Parathyroid adenoma (tissue), 2 donors: Measurements from ENCODE around the gene PRDX2.
A peak's percentile ranks its signal among the peaks of the same experiment; 100 is the strongest.

Experiments
- H2AFZ ChIP-seq: fragments of 300-600 bp; sonication (generic); one replicate; pipeline ENCODE4 v1.7.0; 2017; ENCODE audit warnings: antibody characterized with exemption, mild to moderate bottlenecking
- H3K27ac ChIP-seq: fragments of 300-600 bp; sonication (generic); one replicate; pipeline ENCODE4 v1.7.0; 2017
- H3K27me3 ChIP-seq: fragments of 300-600 bp; sonication (generic); one replicate; pipeline ENCODE4 v1.7.0; 2017; ENCODE audit warnings: low read length; ENCODE audit not compliant: control insufficient read depth, insufficient read depth
- H3K36me3 ChIP-seq: fragments of 300-600 bp; sonication (generic); one replicate; pipeline ENCODE4 v1.7.0; 2017; ENCODE audit warnings: low read length; ENCODE audit not compliant: control insufficient read depth, insufficient read depth
- H3K4me1 ChIP-seq: fragments of 300-600 bp; sonication (generic); one replicate; pipeline ENCODE4 v1.7.0; 2017; ENCODE audit warnings: control low read depth
- H3K4me2 ChIP-seq: fragments of 300-600 bp; sonication (generic); one replicate; pipeline ENCODE4 v1.7.0; 2017; ENCODE audit warnings: low read length
- H3K4me3 ChIP-seq: fragments of 300-600 bp; sonication (generic); one replicate; pipeline ENCODE4 v1.7.0; 2017; ENCODE audit warnings: low read depth, low read length
- H3K79me2 ChIP-seq: fragments of 300-600 bp; sonication (generic); one replicate; pipeline ENCODE4 v1.7.0; 2017; ENCODE audit warnings: control low read depth
- H3K9ac ChIP-seq: fragments of 300-600 bp; sonication (generic); one replicate; pipeline ENCODE4 v1.7.0; 2017; ENCODE audit warnings: mild to moderate bottlenecking
- H3K9me3 ChIP-seq: fragments of 300-600 bp; sonication (generic); one replicate; pipeline ENCODE4 v1.7.0; 2017; ENCODE audit warnings: low read length; ENCODE audit not compliant: control insufficient read depth
- CTCF ChIP-seq: fragments of 300-600 bp; sonication (generic); IDR thresholded peaks from one replicate; pipeline ENCODE4 v1.7.0; 2017; ENCODE audit warnings: antibody characterized with exemption, mild to moderate bottlenecking
- donor health status: primary hyperparathyroidism.

Gene PRDX2

DNA sequence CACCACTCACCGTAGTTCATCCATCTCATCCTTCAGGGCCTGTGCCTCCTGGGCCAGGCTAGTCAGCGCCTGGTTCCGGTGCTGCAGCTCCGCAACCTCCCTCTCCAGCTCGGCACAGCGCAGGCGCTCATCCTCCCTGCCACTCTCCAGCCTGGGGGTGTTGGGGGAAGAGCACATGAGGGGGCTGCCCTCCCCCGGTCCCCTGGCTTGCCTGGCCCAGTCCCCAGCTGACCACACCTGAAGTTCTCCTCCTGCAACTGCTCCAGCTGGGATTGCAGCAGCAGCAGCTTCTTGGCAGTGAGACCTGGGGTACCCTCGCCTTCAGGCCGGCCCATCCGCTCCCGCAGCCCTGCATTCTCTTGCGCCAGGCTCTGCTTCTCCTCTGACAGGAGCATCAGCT lies 30.7 kb downstream of the PRDX2 start:
- peaks cover 4% of the 10 kb centered on the region for H3K4me1 ChIP-seq
- no peak overlapping the region for H3K9ac ChIP-seq
- no peaks in the 10 kb centered on the region for H3K36me3 ChIP-seq

GRCh38 chr19:12769689-12770088 lies 31.9 kb downstream of the PRDX2 start:
- H3K36me3 ChIP-seq, result no peaks in the 10 kb centered on the region
- H3K4me3 ChIP-seq, result no peak overlapping the region
- no peak overlapping the region for H3K27ac ChIP-seq

More for the DNA sequence above, 30.7 kb downstream of the PRDX2 start:
- no peak overlapping the region for H3K4me2 ChIP-seq
- peaks cover 2% of the 10 kb centered on the region for H3K79me2 ChIP-seq
- H3K27me3 ChIP-seq, result no peaks in the 10 kb centered on the region
- H2AFZ ChIP-seq, result no peak overlapping the region
- no peak for TF ChIP-seq CTCF
- H3K4me3 ChIP-seq, result no peak overlapping the region
- no peaks in the 10 kb centered on the region for H3K9me3 ChIP-seq
- H3K27ac ChIP-seq, result no peak overlapping the region

GRCh38 chr19:12767666-12768065 lies 33.9 kb downstream of the PRDX2 start:
- no peak for TF ChIP-seq CTCF
- Histone ChIP-seq H3K4me3 (no peak overlapping the region), H3K9me3 (no peaks in the 10 kb centered on the region), H3K27ac (no peak overlapping the region), H3K4me1 (no peaks in the 10 kb centered on the region), H2AFZ (no peak overlapping the region), H3K27me3 (no peaks in the 10 kb centered on the region), H3K79me2 (peaks cover 2% of the 10 kb centered on the region), H3K36me3 (no peaks in the 10 kb centered on the region), H3K4me2 (no peak overlapping the region), H3K9ac (no peak overlapping the region)

More at GRCh38 chr19:12769689-12770088, 31.9 kb downstream of the PRDX2 start:
- no peak overlapping the region for H2AFZ ChIP-seq
- H3K4me2 ChIP-seq, result no peak overlapping the region
- no peak overlapping the region for H3K9ac ChIP-seq
- peaks cover 4% of the 10 kb centered on the region for H3K4me1 ChIP-seq
- H3K79me2 ChIP-seq, result peaks cover 2% of the 10 kb centered on the region
- no peaks in the 10 kb centered on the region for H3K27me3 ChIP-seq
- no peaks in the 10 kb centered on the region for H3K9me3 ChIP-seq
- TF ChIP-seq CTCF, result no peak

DNA sequence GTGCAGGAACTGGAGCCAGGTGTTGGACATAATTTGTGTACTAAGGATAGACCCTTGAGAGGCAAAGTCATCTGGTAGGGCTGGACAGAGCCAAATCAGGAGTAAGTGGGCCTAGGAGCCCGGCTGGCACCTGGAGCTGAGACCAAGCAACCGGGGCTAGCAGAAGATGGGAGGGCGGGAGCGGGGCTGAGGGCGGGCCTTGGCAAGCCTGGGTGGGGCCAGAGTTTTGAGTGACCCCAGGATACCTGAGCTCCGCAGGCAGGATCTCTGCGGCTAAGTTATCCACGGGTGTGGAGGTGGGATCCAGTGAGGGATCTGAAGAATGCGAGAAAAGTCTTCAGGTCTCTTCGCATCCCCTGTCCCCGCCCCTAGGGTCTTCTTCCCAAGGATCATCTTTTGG lies 34.5 kb downstream of the PRDX2 start:
- H3K79me2 ChIP-seq, result peaks cover 2% of the 10 kb centered on the region
- H3K27ac ChIP-seq, result no peak overlapping the region
- no peak overlapping the region for H2AFZ ChIP-seq
- no peaks in the 10 kb centered on the region for H3K27me3 ChIP-seq
- no peak overlapping the region for H3K4me2 ChIP-seq
- no peak overlapping the region for H3K9ac ChIP-seq
- TF ChIP-seq CTCF, result no peak
- H3K36me3 ChIP-seq, result no peaks in the 10 kb centered on the region
- H3K4me3 ChIP-seq, result no peak overlapping the region
- no peaks in the 10 kb centered on the region for H3K4me1 ChIP-seq
- no peaks in the 10 kb centered on the region for H3K9me3 ChIP-seq

GRCh38 chr19:12766051-12766521 lies 35.5 kb downstream of the PRDX2 start:
- peak overlapping the region; percentile 13 for H3K27ac ChIP-seq
- no peaks in the 10 kb centered on the region for H3K9me3 ChIP-seq
- peak; percentile 89 for TF ChIP-seq CTCF
- H3K27me3 ChIP-seq, result no peaks in the 10 kb centered on the region
- no peaks in the 10 kb centered on the region for H3K36me3 ChIP-seq
- no peak overlapping the region for H3K9ac ChIP-seq
- peak overlapping the region; percentile 16 for H2AFZ ChIP-seq
- no peaks in the 10 kb centered on the region for H3K4me1 ChIP-seq
- H3K4me3 ChIP-seq, result no peak overlapping the region
- peaks cover 2% of the 10 kb centered on the region for H3K79me2 ChIP-seq
- H3K4me2 ChIP-seq, result peak overlapping the region; percentile 43
